ENCODE measurements around the gene SRP9. TPM values are rescaled to one million over a fixed set of nuclear protein-coding genes. Genes with fewer than 3 reads are reported as not detected.

SRP9 gene
- total and polyA plus RNA-seq, 2 experiments from 2014 or later, result 640 to 728 TPM

GRCh38 chr1:225745273-225745672 lies 32.4 kb upstream of the SRP9 start:
- Mint-ChIP-seq H3K4me3 (no peak overlapping the region), H3K27me3 (ENCODE audit: insufficient read depth, low read depth, poor library complexity) (peaks cover 11% of the 10 kb centered on the region), H3K9me3 (no peaks in the 10 kb centered on the region; the same call in 2 of the 3 replicates), H3K36me3 (ENCODE audit: low read depth) (no peaks in the 10 kb centered on the region), H3K4me1 (peaks cover 22% of the 10 kb centered on the region), H3K27ac (no peak overlapping the region)
- ATAC-seq (no peak), DNase-seq (ENCODE audit: low spot score) (no peak)
- Histone ChIP-seq H3K27ac (ENCODE audit: low read depth) (no peak overlapping the region), H3K36me3 (ENCODE audit: insufficient read depth) (no peaks in the 10 kb centered on the region), H3K9me2 (ENCODE audit: insufficient read depth) (no peaks in the 10 kb centered on the region), H3K27me3 (ENCODE audit: insufficient read depth) (no peaks in the 10 kb centered on the region), H3K4me2 (no peak overlapping the region), H3K4me3 (no peak overlapping the region), H4K20me1 (replicated peaks; ENCODE audit: insufficient read depth) (no peaks in the 10 kb centered on the region), H3K79me2 (replicated peaks; ENCODE audit: insufficient read depth) (no peaks in the 10 kb centered on the region), H2AFZ (no peak overlapping the region; the same call in 1 of the 2 replicates), H3K4me1 (ENCODE audit: insufficient read depth) (peaks cover 4% of the 10 kb centered on the region; the same call in 1 of the 2 replicates), H3F3A (replicated peaks; ENCODE audit: low read depth) (no peaks in the 10 kb centered on the region; the same call in 1 of the 2 replicates)
- TF ChIP-seq STAT1 (IDR thresholded peaks at IDR 0.05; ENCODE audit: unreplicated experiment), result no peak
- no peak for TF ChIP-seq EZH2phosphoT487 (IDR thresholded peaks at IDR 0.05; ENCODE audit: unreplicated experiment)
- no peak for TF ChIP-seq EZH2 (IDR thresholded peaks at IDR 0.05; ENCODE audit: low read depth, unreplicated experiment)
- TF ChIP-seq, protein P1, sequence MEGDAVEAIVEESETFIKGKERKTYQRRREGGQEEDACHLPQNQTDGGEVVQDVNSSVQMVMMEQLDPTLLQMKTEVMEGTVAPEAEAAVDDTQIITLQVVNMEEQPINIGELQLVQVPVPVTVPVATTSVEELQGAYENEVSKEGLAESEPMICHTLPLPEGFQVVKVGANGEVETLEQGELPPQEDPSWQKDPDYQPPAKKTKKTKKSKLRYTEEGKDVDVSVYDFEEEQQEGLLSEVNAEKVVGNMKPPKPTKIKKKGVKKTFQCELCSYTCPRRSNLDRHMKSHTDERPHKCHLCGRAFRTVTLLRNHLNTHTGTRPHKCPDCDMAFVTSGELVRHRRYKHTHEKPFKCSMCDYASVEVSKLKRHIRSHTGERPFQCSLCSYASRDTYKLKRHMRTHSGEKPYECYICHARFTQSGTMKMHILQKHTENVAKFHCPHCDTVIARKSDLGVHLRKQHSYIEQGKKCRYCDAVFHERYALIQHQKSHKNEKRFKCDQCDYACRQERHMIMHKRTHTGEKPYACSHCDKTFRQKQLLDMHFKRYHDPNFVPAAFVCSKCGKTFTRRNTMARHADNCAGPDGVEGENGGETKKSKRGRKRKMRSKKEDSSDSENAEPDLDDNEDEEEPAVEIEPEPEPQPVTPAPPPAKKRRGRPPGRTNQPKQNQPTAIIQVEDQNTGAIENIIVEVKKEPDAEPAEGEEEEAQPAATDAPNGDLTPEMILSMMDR (conservative IDR thresholded peaks at IDR 0.05; ENCODE audit: low read depth in 2 of 2), result no peak
- no peak for TF ChIP-seq ETS1 (IDR thresholded peaks at IDR 0.05)
- no peak for TF ChIP-seq ZNF114 (CRISPR knock-in tag; IDR thresholded peaks at IDR 0.05)

- Histone ChIP-seq H3K9me2 (ENCODE audit: insufficient read depth) (no peaks in the 10 kb centered on the region), H3K4me2 (peak overlapping the region; percentile 49; the same call in 1 of the 2 replicates), H3K79me2 (replicated peaks; ENCODE audit: insufficient read depth) (no peaks in the 10 kb centered on the region), H3K27ac (ENCODE audit: low read depth) (peak overlapping the region; percentile 84), H3K36me3 (ENCODE audit: insufficient read depth) (no peaks in the 10 kb centered on the region), H3F3A (replicated peaks; ENCODE audit: low read depth) (no peaks in the 10 kb centered on the region; the same call in 1 of the 2 replicates), H3K4me3 (peak overlapping the region; percentile 24; the same call in 1 of the 2 replicates), H3K27me3 (ENCODE audit: insufficient read depth) (no peaks in the 10 kb centered on the region), H4K20me1 (replicated peaks; ENCODE audit: insufficient read depth) (no peaks in the 10 kb centered on the region), H2AFZ (0 out of 2 replicates have a peak overlapping the region, but pooled peaks have one; percentile 49), H3K4me1 (ENCODE audit: insufficient read depth) (peaks cover 4% of the 10 kb centered on the region; the same call in 1 of the 2 replicates)
- no peaks in the 10 kb centered on the region for H3K36me3 Mint-ChIP-seq (ENCODE audit: low read depth)
- ATAC-seq (peak; percentile 94), DNase-seq (ENCODE audit: low spot score) (peak; percentile 83)
- no peaks in the 10 kb centered on the region; the same call in 2 of the 3 replicates for H3K9me3 Mint-ChIP-seq
- H3K27ac Mint-ChIP-seq, result no peak overlapping the region
- peak overlapping the region; percentile 29; the same call in 2 of the 3 replicates for H3K4me3 Mint-ChIP-seq
- H3K27me3 Mint-ChIP-seq (ENCODE audit: insufficient read depth, low read depth, poor library complexity), result peaks cover 11% of the 10 kb centered on the region
- H3K4me1 Mint-ChIP-seq, result peaks cover 22% of the 10 kb centered on the region
- 0 out of 2 replicates have a peak, but pooled peaks have one; percentile 6 for TF ChIP-seq ZNF462 (CRISPR knock-in tag; IDR thresholded peaks at IDR 0.05)
- TF ChIP-seq, protein P1 (conservative IDR thresholded peaks at IDR 0.05; ENCODE audit: low read depth in 2 of 2), result peak in 1 of 2 experiments; percentile 24; a peak in 1 of 4 replicates
Observed at GRCh38 chr1:225746361-225747179, 31.1 kb upstream of the SRP9 start.

All from GM23338 (cell line).